HEK293 (cell line): ENCODE measurements around the gene SLC44A5.

ENCODE experiments used
- CTCF ChIA-PET: fragments of 350-600 bp; formaldehyde crosslinking; extraction: SDS; loops from one replicate; lab custom pipeline; 2021; ENCODE audit warnings: antibody characterized with exemption; lab: Yijun Ruan, JAX
- POLR2A ChIA-PET: fragments of 300-600 bp; formaldehyde crosslinking; extraction: SDS; loops from one replicate; lab custom pipeline; 2020; ENCODE audit warnings: antibody characterized with exemption, inconsistent platforms; lab: Yijun Ruan, JAX
- H3K27ac ChIP-seq: fragments of 200-500 bp; sonication (Bioruptor generic); 2 replicates; pipeline ENCODE4 v1.5.1; 2014; ENCODE audit warnings: low read depth, low read length, control low read depth, inconsistent platforms; ENCODE audit errors: extremely low read depth
- H3K36me3 ChIP-seq, 2 experiments: fragments of 200-500 bp in 1 of 2; sonication (Bioruptor generic) in 1 of 2; 1 replicate in 1 of 2; 2 replicates in 1 of 2; pipeline ENCODE4 v1.5.1; 2014 to 2017; ENCODE audit warnings: inconsistent platforms in 2 of 2, low read length in 2 of 2; ENCODE audit not compliant: control insufficient read depth in 2 of 2, insufficient read depth in 1 of 2
- H3K4me1 ChIP-seq: fragments of 200-500 bp; sonication (Bioruptor generic); 2 replicates; pipeline ENCODE4 v1.5.1; 2014; ENCODE audit warnings: mild to moderate bottlenecking, low read length, inconsistent platforms; ENCODE audit not compliant: control insufficient read depth, insufficient read depth
- H3K4me3 ChIP-seq: 2 replicates; pipeline ENCODE4 v1.5.1; 2011; ENCODE audit warnings: low read depth, mild to moderate bottlenecking, control low read depth, low read length, moderate library complexity
- H3K9me3 ChIP-seq: fragments of 200-500 bp; sonication (Bioruptor generic); 2 replicates; pipeline ENCODE4 v1.5.1; 2014; ENCODE audit warnings: low read depth, low read length, inconsistent platforms; ENCODE audit not compliant: control insufficient read depth, insufficient read depth
- GFI1B ChIP-seq: fragments of 450-650 bp; formaldehyde crosslinking; IDR thresholded peaks from 2 replicates; pipeline ENCODE4 v1.5.1; 2016; ENCODE audit warnings: missing biosample characterization, missing genetic modification characterization
- HOXC10 ChIP-seq: sonication (generic); formaldehyde crosslinking; IDR thresholded peaks from 2 replicates; pipeline ENCODE4 v1.8.1; 2023; ENCODE audit warnings: mild to moderate bottlenecking, missing genetic modification reagents
- SP2 ChIP-seq: fragments of 450-650 bp; formaldehyde crosslinking; IDR thresholded peaks from 2 replicates; pipeline ENCODE4 v1.5.1; 2016; ENCODE audit warnings: missing biosample characterization, missing genetic modification characterization
- ZBTB21 ChIP-seq: fragments of 450-650 bp; formaldehyde crosslinking; IDR thresholded peaks from 2 replicates; pipeline ENCODE4 v1.5.1; 2017; ENCODE audit warnings: missing biosample characterization, missing genetic modification characterization
- ZFP3 ChIP-seq: fragments of 450-650 bp; formaldehyde crosslinking; IDR thresholded peaks from 2 replicates; pipeline ENCODE4 v1.5.1; 2016; ENCODE audit warnings: low read depth, missing biosample characterization, missing genetic modification characterization
- ZFP69B ChIP-seq: fragments of 450-650 bp; formaldehyde crosslinking; IDR thresholded peaks from 2 replicates; pipeline ENCODE4 v1.5.1; 2016; ENCODE audit warnings: missing biosample characterization, missing genetic modification characterization
- ZNF112 ChIP-seq: fragments of 450-650 bp; formaldehyde crosslinking; IDR thresholded peaks from 2 replicates; pipeline ENCODE4 v1.5.0; 2017; ENCODE audit warnings: missing biosample characterization, missing genetic modification characterization
- ZNF138 ChIP-seq: fragments of 450-650 bp; formaldehyde crosslinking; IDR thresholded peaks from 2 replicates; pipeline ENCODE4 v1.5.1; 2016; ENCODE audit warnings: missing biosample characterization, missing genetic modification characterization, borderline replicate concordance
- ZNF266 ChIP-seq: fragments of 450-650 bp; formaldehyde crosslinking; IDR thresholded peaks from 2 replicates; pipeline ENCODE4 v1.5.1; 2016; ENCODE audit warnings: missing biosample characterization, missing genetic modification characterization, low read depth
- ZNF37A ChIP-seq: fragments of 450-650 bp; IDR thresholded peaks from 2 replicates; pipeline ENCODE4 v1.5.1; 2018; ENCODE audit warnings: missing biosample characterization, missing genetic modification characterization
- ZNF473 ChIP-seq: fragments of 450-650 bp; formaldehyde crosslinking; IDR thresholded peaks from 2 replicates; pipeline ENCODE4 v1.5.1; 2017; ENCODE audit warnings: missing biosample characterization, missing genetic modification characterization
- ZNF529 ChIP-seq: fragments of 450-650 bp; formaldehyde crosslinking; IDR thresholded peaks from 2 replicates; pipeline ENCODE4 v1.5.1; 2017; ENCODE audit warnings: missing genetic modification characterization, missing biosample characterization; ENCODE audit not compliant: insufficient replicate concordance
- ZNF624 ChIP-seq: fragments of 450-650 bp; formaldehyde crosslinking; IDR thresholded peaks from 2 replicates; pipeline ENCODE4 v1.5.1; 2017; ENCODE audit warnings: missing biosample characterization, missing genetic modification characterization
- ZNF654 ChIP-seq: fragments of 450-650 bp; formaldehyde crosslinking; IDR thresholded peaks from 2 replicates; pipeline ENCODE4 v1.5.1; 2016; ENCODE audit warnings: low read depth, missing biosample characterization, missing genetic modification characterization
- ZNF658 ChIP-seq: fragments of 450-650 bp; formaldehyde crosslinking; IDR thresholded peaks from 2 replicates; pipeline ENCODE4; 2016; ENCODE audit warnings: missing biosample characterization, missing genetic modification characterization
- ZNF677 ChIP-seq: fragments of 450-650 bp; IDR thresholded peaks from 2 replicates; pipeline ENCODE4 v1.5.0; 2018; ENCODE audit warnings: missing biosample characterization, mild to moderate bottlenecking, missing genetic modification characterization, moderate library complexity
- ZNF843 ChIP-seq: fragments of 450-650 bp; formaldehyde crosslinking; IDR thresholded peaks from 2 replicates; pipeline ENCODE4 v1.5.1; 2016; ENCODE audit warnings: missing biosample characterization, missing genetic modification characterization
- ZSCAN16 ChIP-seq: fragments of 450-650 bp; formaldehyde crosslinking; IDR thresholded peaks from 2 replicates; pipeline ENCODE4 v1.5.1; 2016; ENCODE audit warnings: missing biosample characterization, missing genetic modification characterization
- ZXDB ChIP-seq: fragments of 450-650 bp; formaldehyde crosslinking; IDR thresholded peaks from 2 replicates; pipeline ENCODE4 v1.5.1; 2016; ENCODE audit warnings: missing biosample characterization, missing genetic modification characterization
- TF ChIP-seq, protein P1 (sequence below): fragments of 450-650 bp; formaldehyde crosslinking; IDR thresholded peaks from 2 replicates; pipeline ENCODE4 v1.5.1; 2016; ENCODE audit warnings: missing biosample characterization, missing genetic modification characterization
- TF ChIP-seq, protein P2 (sequence below): IDR thresholded peaks from 2 replicates; pipeline ENCODE4 v1.6.1; 2011; ENCODE audit warnings: mild to moderate bottlenecking, low read depth, low read length, borderline replicate concordance
- TF ChIP-seq, protein P3 (sequence below): fragments of 450-650 bp; formaldehyde crosslinking; IDR thresholded peaks from 2 replicates; pipeline ENCODE4 v1.5.1; 2016; ENCODE audit warnings: missing biosample characterization, missing genetic modification characterization

The SLC44A5 gene

DNA sequence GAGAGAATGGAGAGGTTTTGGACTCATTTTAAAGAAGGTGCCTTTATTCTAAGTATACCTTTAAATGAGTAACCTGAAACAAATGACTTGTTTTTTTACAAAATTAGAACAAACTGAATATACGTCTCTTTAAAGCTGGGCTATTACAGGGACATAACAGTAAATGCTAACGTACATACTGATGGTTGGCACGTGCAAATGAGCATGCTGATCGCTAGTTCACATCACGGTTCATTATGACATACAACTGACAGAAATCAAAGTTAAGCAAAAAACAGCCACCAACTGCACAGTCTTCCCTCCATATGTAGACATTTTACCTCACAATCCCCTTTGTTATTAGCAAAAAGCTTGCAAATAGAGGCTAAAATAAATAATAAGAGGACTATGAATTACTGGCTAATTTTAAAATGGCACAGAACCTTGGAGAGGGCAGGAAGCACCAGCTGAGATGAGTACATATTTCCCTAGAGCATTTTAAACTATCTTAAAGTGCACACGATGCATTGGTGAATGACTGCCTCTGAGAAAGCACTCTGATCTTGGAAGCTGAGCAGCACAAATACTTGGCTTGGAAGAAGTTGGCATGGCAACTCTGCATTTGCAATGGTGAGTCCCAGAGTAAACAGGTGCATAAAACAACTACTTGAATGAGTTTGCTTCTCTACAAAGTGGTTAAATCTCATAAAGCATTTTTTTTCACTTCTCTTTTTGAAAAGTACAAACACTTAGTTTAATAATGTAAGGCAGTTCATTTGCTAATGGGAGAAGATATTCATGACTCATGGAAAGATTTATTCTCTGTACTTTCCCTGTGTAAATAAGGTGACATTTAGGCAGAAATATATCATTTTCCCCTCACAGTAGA is 272.1 kb downstream of the SLC44A5 start (continued):
- TF ChIP-seq ZNF266 (tag by site-specific recombination) = no peak
- TF ChIP-seq, protein P1, sequence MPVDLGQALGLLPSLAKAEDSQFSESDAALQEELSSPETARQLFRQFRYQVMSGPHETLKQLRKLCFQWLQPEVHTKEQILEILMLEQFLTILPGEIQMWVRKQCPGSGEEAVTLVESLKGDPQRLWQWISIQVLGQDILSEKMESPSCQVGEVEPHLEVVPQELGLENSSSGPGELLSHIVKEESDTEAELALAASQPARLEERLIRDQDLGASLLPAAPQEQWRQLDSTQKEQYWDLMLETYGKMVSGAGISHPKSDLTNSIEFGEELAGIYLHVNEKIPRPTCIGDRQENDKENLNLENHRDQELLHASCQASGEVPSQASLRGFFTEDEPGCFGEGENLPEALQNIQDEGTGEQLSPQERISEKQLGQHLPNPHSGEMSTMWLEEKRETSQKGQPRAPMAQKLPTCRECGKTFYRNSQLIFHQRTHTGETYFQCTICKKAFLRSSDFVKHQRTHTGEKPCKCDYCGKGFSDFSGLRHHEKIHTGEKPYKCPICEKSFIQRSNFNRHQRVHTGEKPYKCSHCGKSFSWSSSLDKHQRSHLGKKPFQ = no peak
- TF ChIP-seq ZXDB (tag by site-specific recombination) = no peak

DNA sequence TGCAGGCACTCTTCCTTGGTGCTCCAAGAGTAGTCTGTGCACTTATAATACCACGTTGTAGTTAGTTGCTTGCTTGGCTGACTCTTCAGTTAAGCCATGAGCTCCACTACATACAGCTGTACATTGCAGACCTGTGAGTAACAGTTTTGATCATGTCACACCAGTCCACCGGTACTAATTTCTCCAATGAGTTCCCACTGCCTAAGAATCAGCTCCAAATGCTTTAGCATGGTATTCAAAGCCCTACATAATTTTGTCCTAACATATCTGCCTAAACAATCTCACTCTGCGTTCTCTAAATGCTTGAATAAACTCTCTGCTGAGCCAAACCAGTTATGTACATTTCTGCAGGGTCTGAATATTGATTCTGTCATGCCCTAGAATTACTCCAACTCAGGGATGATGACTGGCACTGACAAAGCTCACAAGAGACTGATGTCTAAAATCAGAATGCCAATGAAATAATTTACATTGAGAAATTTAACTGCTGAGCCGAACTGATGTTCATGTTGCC is 276.0 kb downstream of the SLC44A5 start:
- Histone ChIP-seq H3K9me3 (no peaks in the 10 kb centered on the region), H3K4me3 (no peak overlapping the region), H3K4me1 (peaks cover 12% of the 10 kb centered on the region; the same call in 1 of the 2 replicates), H3K36me3 (peaks cover 0 to 22% of the 10 kb centered on the region in 2 experiments; a peak in 1 of 3 replicates), H3K27ac (no peak overlapping the region)
- TF ChIP-seq GFI1B (tag by site-specific recombination) (no peak), ZXDB (tag by site-specific recombination) (no peak), SP2 (tag by site-specific recombination) (no peak), ZNF654 (tag by site-specific recombination) (no peak), ZFP3 (tag by site-specific recombination) (no peak), ZNF529 (tag by site-specific recombination) (no peak), HOXC10 (no peak), ZFP69B (tag by site-specific recombination) (no peak), ZNF112 (no peak), ZBTB21 (tag by site-specific recombination) (no peak), ZNF677 (tag by site-specific recombination) (no peak), ZNF473 (tag by site-specific recombination) (no peak), ZNF843 (tag by site-specific recombination) (no peak), ZNF138 (tag by site-specific recombination) (no peak), ZNF624 (tag by site-specific recombination) (no peak), ZNF658 (no peak), ZSCAN16 (tag by site-specific recombination) (no peak), ZNF37A (no peak)
- TF ChIP-seq, protein P2, sequence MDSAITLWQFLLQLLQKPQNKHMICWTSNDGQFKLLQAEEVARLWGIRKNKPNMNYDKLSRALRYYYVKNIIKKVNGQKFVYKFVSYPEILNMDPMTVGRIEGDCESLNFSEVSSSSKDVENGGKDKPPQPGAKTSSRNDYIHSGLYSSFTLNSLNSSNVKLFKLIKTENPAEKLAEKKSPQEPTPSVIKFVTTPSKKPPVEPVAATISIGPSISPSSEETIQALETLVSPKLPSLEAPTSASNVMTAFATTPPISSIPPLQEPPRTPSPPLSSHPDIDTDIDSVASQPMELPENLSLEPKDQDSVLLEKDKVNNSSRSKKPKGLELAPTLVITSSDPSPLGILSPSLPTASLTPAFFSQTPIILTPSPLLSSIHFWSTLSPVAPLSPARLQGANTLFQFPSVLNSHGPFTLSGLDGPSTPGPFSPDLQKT = no peak
- TF ChIP-seq, protein P3, sequence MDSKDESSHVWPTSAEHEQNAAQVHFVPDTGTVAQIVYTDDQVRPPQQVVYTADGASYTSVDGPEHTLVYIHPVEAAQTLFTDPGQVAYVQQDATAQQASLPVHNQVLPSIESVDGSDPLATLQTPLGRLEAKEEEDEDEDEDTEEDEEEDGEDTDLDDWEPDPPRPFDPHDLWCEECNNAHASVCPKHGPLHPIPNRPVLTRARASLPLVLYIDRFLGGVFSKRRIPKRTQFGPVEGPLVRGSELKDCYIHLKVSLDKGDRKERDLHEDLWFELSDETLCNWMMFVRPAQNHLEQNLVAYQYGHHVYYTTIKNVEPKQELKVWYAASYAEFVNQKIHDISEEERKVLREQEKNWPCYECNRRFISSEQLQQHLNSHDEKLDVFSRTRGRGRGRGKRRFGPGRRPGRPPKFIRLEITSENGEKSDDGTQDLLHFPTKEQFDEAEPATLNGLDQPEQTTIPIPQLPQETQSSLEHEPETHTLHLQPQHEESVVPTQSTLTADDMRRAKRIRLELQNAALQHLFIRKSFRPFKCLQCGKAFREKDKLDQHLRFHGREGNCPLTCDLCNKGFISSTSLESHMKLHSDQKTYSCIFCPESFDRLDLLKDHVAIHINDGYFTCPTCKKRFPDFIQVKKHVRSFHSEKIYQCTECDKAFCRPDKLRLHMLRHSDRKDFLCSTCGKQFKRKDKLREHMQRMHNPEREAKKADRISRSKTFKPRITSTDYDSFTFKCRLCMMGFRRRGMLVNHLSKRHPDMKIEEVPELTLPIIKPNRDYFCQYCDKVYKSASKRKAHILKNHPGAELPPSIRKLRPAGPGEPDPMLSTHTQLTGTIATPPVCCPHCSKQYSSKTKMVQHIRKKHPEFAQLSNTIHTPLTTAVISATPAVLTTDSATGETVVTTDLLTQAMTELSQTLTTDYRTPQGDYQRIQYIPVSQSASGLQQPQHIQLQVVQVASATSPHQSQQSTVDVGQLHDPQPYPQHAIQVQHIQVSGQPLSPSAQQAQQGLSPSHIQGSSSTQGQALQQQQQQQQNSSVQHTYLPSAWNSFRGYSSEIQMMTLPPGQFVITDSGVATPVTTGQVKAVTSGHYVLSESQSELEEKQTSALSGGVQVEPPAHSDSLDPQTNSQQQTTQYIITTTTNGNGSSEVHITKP (tag by site-specific recombination) = no peak
- POLR2A ChIA-PET = no interaction called here
- CTCF ChIA-PET = interaction anchor here (0.6 kb wide), 1 partner anchor 563 kb away, joined by 3 read pairs; no protein-coding TSS in a partner anchor
